Psoas muscle (tissue), 8 donors: Measurements from ENCODE around the gene WIPF1. TPM values are rescaled to one million over a fixed set of nuclear protein-coding genes. Genes with fewer than 3 reads are reported as not detected.

Experiments used
- ATAC-seq, 4 donors: fragments of 200-7000 bp; cut with Tn5 transposase; one replicate each; pipeline ENCODE4 v1.9.1; 2020; ENCODE audit warnings: moderate library complexity in 3 of 4, mild to moderate bottlenecking in 2 of 4
- DNase-seq, 2 donors: peaks; one replicate each; pipeline ENCODE4 v3.0.0-alpha.2; 2020
- H3K27ac ChIP-seq: fragments of 200-600 bp; one replicate; pipeline ENCODE4 v1.8.0; 2022
- H3K27me3 ChIP-seq, 3 donors: fragments of 200-600 bp in 1 of 3; one replicate each; pipeline versions ENCODE4 v1.6.1 to v1.8.0; 2013 to 2022; ENCODE audit warnings: low read length in 2 of 3, mild to moderate bottlenecking in 2 of 3, moderate library complexity in 1 of 3; ENCODE audit not compliant: insufficient read depth in 3 of 3
- H3K36me3 ChIP-seq, 2 donors: fragments of 200-600 bp in 1 of 2; one replicate each; pipeline versions ENCODE4 v1.6.1 to v1.8.0; 2013 to 2022; ENCODE audit warnings: low read depth in 1 of 2, mild to moderate bottlenecking in 1 of 2, moderate library complexity in 1 of 2; ENCODE audit not compliant: insufficient read depth in 1 of 2
- H3K4me1 ChIP-seq: fragments of 200-600 bp; one replicate; pipeline ENCODE4 v1.8.0; 2022
- H3K4me3 ChIP-seq: fragments of 200-600 bp; one replicate; pipeline ENCODE4 v1.8.0; 2022; ENCODE audit warnings: mild to moderate bottlenecking
- H3K9me3 ChIP-seq: fragments of 200-600 bp; one replicate; pipeline ENCODE4 v1.8.0; 2022
- CTCF ChIP-seq: fragments of 200-600 bp; IDR thresholded peaks from one replicate; pipeline ENCODE4 v1.8.0; 2022; ENCODE audit warnings: antibody characterized with exemption
- WGBS, 3 donors: extraction: QIAGEN DNeasy Blood & Tissue Kit; methylation state at CpG; one replicate each; pipeline versions ENCODE4 v1.1.6 to v1.1.7; 2013; 5-methylcytosine and 5-hydroxymethylcytosine counted together
- intact Hi-C, 2 donors: fragments of 100-400 bp; cut with DNase I; formaldehyde crosslinking; loops; one replicate each; pipeline versions ENCODE4 v1.11.0 to v1.14.2; 2022
- polyA plus RNA-seq, 3 donors: library from polyadenylated mRNA; stranded (reverse); fragments of 200-250 nt; gene quantifications; one replicate each; pipeline ENCODE4 v1.2.3, GENCODE V29; 2013
- total RNA-seq, 4 donors: library from RNA; stranded (reverse); fragmentation: NEBNext Ultra II Directional in 2 of 4; extraction: Animal tissue kit (Norgen Biotek cat#: 25700) in 2 of 4; gene quantifications; one replicate each; pipeline versions ENCODE4 v1.2.1 to v1.2.4, GENCODE V29; 2021 to 2023
- donor health status: healthy with polysubstance abuse.
- donor health status: DM: no; HTN: no; CAD: no; lungs with moderate emphysema.
- donor health status: Bipolar disorder and iron deficiency.
- donor health status: healthy.
- donor health status: DM: yes; HTN: yes; CAD: no.
- donor health status: DM: no; HTN: no; CAD: no.
- donor health status: DM: no; HTN: no; CAD: no.
- donor health status: DM: yes; HTN: yes; CAD: no.

WIPF1 gene
- total and polyA plus RNA-seq, 7 donors, result 3.4 to 10.0 (median 6.2) TPM

- WGBS, 3 donors, result 35 to 40% (median 36%) methylated on average over 3 of the region's 3 CpGs
- peak in 3 of 4 donors; percentile 46 to 68 (median 63) for ATAC-seq
- intact Hi-C loops, result loop anchor here in 1 of 2 donors (2.0 kb wide), 1 partner anchor 144 kb away; no protein-coding TSS in a partner anchor
- no peak overlapping the region for H3K4me3 ChIP-seq
- no peaks in the 10 kb centered on the region for H3K4me1 ChIP-seq
- no peak for TF ChIP-seq CTCF
- no peaks in the 10 kb centered on the region for H3K27me3 ChIP-seq
- H3K27ac ChIP-seq, result no peak overlapping the region
- no peaks in the 10 kb centered on the region for H3K36me3 ChIP-seq
- no peaks in the 10 kb centered on the region for H3K9me3 ChIP-seq
- DNase-seq, result peak in 1 of 2 donors; percentile 36
Observed at GRCh38 chr2:174606336-174606735, 8.7 kb upstream of the WIPF1 start.

GRCh38 chr2:174605687-174606086 is 8.1 kb upstream of the WIPF1 start:
- Histone ChIP-seq H3K36me3 (no peaks in the 10 kb centered on the region), H3K27ac (no peak overlapping the region), H3K4me1 (no peaks in the 10 kb centered on the region), H3K4me3 (no peak overlapping the region), H3K27me3 (no peaks in the 10 kb centered on the region), H3K9me3 (no peaks in the 10 kb centered on the region)
- intact Hi-C loops, result loop anchor here in 1 of 2 donors (2.0 kb wide), 1 partner anchor 143 kb away; no protein-coding TSS in a partner anchor
- DNase-seq, result no peak
- peak; percentile 6 for TF ChIP-seq CTCF
- ATAC-seq, result no peak

GRCh38 chr2:174603280-174603679 is 5.7 kb upstream of the WIPF1 start:
- ATAC-seq, result peak; percentile 63 to 89 (median 76)
- Histone ChIP-seq H3K27ac (no peak overlapping the region), H3K36me3 (no peaks in the 10 kb centered on the region), H3K4me3 (no peak overlapping the region), H3K9me3 (no peaks in the 10 kb centered on the region), H3K4me1 (no peaks in the 10 kb centered on the region), H3K27me3 (no peaks in the 10 kb centered on the region)
- intact Hi-C loops, result loop anchor here in 1 of 2 donors (2.0 kb wide), 1 partner anchor 140 kb away; no protein-coding TSS in a partner anchor
- peak; percentile 49 for TF ChIP-seq CTCF
- peak in 1 of 2 donors; percentile 58 for DNase-seq
- 17 to 32% (median 18%) methylated on average over 3 of the region's 3 CpGs for WGBS, 3 donors

- DNase-seq (no peak), ATAC-seq (no peak)
- Histone ChIP-seq H3K36me3 (no peaks in the 10 kb centered on the region), H3K4me3 (no peak overlapping the region), H3K27ac (no peak overlapping the region), H3K9me3 (no peaks in the 10 kb centered on the region), H3K4me1 (no peaks in the 10 kb centered on the region), H3K27me3 (no peaks in the 10 kb centered on the region)
- 87 to 97% (median 89%) methylated on average over 3 of the region's 3 CpGs for WGBS, 3 donors
- intact Hi-C loops, result loop anchor here in 1 of 2 donors (2.0 kb wide), 1 partner anchor 140 kb away; no protein-coding TSS in a partner anchor
- TF ChIP-seq CTCF, result no peak
Observed at GRCh38 chr2:174602745-174603144, 5.1 kb upstream of the WIPF1 start.

- Histone ChIP-seq H3K27ac (no peak overlapping the region), H3K36me3 (no peaks in the 10 kb centered on the region), H3K4me1 (no peaks in the 10 kb centered on the region), H3K9me3 (no peaks in the 10 kb centered on the region), H3K27me3 (no peaks in the 10 kb centered on the region), H3K4me3 (no peak overlapping the region)
- DNase-seq (no peak), ATAC-seq (no peak)
- 93 to 96% (median 94%) methylated on average over 4 of the region's 4 CpGs for WGBS, 3 donors
- intact Hi-C loops, result no loop called here
- TF ChIP-seq CTCF, result no peak
Observed at GRCh38 chr2:174600349-174600748, 2.7 kb upstream of the WIPF1 start.
